Medulla oblongata (tissue), 1 donor: ENCODE measurements around the gene DHRS13.
A peak's percentile ranks its signal among the peaks of the same experiment; 100 is the strongest.
"Not testable (repeated sequence)": the region's sequence is repeated elsewhere in the genome, so short reads cannot be mapped to it uniquely, and the experiment has no call there.

Experiments used
- DNase-seq: peaks from one replicate; pipeline ENCODE4 v3.0.0-alpha.2; 2015; ENCODE audit errors: extremely low spot score

The DHRS13 gene

DNA sequence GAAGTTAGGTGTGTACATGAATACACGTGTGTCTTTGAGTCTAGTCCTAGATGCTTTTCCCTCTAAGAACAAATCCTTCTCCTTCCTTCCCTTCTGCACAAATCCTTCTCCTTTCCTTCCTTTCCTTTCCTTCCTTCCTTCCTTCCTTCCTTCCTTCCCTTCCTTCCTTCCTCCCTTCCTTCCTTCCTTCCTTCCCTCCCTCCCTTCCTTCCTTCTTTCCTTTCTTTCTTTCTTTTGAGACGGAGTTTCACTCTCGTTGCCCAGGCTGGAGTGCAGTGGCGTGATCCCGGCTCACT is 615 bp upstream of the DHRS13 start:
- not testable (repeated sequence) for DNase-seq

DNA sequence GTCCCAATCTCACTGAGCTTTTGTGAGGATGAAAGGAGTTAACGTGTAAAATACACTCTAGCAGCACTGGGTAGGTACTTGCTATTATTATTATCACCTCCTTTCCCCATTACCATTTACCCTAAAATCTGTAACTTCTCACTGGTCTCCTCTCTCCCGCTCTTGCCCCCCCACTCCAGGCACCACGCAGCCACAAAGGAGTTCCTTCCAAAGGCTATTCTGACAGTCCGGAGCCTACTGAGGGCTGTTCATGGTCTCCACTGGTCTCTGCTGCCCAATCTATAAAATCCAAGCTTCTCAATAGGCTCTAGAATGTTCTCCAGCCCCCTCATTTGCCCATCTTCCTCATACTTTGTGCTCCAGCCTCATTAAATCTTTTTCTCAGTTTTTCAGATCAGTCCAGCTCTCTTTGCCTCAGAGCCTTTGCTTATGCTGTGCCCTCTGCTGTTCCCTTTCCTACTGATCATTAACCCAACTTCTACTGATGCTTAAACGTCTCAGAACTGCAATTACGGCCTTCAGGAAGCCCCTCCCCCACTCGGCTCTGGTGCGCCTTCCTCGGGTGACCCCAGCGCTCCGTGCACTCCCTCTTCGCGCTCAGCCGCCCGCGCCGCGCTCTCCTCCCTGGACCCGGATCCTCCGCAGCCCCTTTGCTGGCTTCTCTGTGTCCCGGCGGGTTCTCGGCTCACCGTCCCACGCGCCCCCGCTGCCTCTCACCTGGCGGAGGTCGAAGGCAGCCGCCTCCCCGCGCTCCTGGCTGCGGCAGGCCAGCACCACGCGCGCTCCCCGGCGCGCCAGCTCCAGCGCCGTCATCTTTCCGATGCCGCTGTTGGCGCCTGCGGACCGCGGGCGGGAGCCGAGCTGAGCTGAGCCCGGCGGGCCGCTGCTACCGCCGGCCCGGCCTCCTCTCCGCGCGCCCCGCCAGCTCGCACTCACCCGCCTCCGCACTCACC is 737 bp downstream of the DHRS13 start:
- DNase-seq = no peak

DNA sequence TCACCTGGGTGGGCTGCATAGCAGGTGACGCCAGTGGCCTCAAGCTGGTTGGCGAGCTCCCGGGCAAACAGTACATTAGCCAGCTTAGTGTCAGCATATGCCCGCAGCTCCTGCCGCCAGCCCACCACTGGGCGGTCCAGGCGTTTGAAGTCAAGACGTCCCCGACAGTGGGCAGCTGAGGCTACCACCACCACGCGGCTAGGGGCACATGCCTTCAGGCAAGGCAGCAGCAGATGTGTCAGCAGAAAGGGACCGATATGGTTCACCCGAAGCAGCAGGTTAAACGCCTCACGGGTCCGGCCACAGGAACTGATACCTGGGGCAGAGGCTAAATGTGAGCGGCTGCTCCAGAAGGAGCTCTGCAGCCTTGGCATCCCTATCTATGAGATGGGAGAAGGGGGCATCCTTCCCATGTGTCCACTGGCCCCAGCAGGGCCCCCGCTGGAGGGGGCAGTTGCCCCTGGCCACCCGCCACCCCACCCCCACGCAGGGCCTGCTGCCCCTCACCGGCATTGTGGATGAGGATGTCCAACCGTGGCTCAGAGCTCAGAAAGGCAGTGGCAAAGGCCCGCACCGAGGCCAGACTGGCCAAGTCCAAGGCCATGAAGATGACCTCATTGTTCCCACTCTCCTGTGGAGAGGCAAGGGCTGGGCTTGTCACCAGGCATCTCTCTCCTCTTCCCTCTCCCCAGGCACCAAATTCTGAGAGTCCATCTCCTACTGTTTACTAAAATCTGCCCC is 1.7 kb downstream of the DHRS13 start:
- no peak for DNase-seq

DNA sequence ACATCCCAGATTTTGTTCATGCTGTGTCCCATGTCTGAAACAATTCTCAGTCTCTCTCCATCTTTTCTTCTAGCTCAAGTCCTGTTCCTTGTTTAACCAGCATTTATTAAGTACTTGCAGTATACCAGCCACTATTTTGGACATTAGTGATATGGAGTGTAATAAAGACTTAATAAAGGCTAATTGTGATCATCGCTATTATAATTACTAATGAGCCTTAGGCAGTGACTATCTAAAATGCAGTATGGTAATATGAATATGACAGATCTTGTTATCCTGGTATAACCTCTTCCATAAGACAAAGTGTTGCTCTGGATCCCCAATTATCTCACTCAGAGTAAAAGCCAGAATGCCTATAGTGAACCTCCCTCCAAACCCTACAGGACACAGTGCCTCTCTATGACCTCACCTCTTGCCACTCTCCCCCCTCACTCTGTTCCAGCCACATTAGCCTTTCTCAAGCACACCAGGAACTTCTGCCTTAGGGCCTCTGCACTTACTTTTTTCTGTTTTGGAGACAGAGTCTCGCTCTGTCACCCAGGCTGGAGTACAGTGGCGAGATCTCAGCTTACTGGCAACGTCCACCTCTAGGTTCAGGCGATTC is 3.6 kb downstream of the DHRS13 start:
- no peak for DNase-seq

DNA sequence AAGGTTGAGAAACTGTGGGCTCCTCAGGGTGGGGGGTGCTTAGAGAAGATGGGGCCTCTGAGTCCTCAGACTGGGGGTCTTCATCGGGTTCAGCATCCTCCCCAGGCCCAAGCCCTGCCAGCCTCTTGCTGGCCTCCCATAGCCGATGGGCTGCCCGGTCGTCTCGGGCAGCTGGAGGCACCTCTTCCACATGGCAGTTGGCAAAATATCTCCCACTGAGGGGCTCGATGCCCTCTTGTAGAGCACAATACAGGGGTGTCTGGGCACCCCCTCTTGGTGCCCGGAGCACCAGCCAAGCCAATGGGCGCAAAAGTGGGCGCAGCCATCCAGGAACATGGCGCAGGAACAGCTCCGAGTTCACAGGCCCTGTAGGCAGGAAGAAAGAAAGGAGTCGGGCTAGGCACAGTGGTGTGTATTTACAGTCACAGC is 4.3 kb downstream of the DHRS13 start:
- DNase-seq = no peak

DNA sequence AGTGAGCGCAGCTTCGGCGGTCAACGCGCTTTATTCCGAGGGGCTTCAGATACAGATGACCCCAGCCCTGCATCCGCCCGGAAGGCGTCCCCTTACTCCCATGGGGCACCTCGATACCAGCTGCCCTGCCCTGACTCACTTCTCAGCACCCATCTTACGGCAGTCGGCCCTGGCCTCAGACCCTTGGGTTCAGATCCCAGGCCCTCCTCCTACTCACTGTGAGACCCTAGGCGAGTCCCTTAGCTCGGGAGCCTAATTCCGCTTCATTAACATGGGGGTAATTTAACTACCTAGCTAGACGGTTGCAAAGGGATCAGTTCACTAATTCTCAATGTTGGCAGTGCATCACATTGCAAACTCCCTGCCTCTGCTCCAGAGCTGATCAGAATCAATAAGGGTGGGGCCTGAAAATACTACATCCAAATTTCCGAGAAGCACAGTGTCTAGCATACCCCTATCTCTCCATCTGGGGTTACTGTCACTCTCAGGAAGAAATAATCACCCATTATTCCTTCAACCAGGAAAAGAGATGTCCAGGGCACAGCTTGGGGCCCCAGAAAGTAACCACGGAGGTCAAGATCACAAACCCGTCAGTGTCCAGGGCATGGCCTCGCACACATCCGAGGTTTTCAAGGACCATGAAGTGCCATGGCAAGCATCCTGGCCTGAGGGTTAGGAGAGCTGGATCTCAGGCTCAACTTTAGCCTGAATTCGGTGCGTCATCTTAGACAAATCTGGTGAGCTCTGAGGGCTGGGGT is 4.9 kb downstream of the DHRS13 start:
- DNase-seq = no peak

DNA sequence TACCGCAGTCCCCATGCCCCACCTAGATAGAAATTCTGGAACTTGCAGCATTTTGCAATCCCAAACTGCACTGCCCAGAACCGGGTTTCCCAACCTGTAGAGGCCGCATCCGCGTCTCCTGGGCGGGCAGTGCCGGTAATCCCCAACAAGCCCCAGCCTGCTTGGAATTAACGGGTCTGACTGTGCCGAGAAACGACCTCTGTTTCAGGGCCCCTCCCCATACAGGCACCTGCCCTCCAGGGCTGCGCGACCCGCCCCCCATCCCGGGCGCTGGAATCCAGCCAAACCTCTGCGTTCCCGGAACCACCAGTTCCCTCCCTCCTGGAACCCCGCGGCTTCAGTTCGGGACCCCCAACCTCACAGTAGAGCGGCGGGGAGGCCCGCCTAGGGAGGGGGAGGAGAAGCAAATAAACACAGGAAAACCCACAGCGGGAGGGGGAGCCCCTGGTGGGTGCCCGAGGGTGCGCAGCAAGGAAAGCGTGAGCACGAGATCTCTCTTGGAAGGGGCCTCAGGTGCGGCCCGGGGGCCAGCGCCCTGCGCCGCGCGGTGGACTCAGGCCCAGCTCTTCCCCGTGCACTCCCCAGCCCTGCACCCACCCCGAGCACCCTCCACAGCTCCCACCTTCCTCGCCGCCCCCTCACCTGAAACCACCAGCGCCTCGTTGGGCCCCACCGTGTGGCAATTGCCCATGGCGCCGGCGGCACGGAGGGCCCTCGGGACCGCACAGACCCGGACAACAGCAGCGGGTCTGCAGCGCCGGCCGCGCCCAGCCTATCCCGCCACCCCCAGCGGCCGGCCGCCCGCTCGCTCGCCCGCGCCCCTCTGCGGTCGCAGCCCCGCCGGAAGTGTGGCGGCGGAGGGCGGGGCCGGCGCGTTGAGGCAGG is 5.8 kb downstream of the DHRS13 start, which contains the start of gene FLOT2:
FLOT2 (minus strand) TSS at position 850 of the 885 bp plus-strand sequence; CDS start at position 691, 159 bp downstream.
- peak; percentile 55 for DNase-seq

DNA sequence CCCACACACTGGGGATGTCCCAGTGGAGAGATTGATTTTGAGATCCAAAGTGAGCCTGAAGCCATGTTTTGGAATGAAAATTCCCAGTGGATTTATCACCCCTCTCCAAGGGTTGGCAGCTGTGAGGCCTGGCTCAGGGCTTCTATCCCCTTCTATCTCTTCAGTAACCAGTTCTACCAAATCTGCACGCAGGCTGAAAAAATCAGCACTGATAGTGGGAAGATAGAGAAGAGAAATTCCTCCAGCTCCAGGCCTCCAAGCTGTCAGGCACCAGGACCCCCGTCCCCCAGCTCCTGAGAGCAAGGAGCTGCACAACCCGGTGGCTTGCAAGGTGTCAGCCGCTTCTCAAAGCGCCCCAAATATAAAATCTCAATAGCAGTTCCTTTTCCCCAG is 6.4 kb downstream of the DHRS13 start:
- DNase-seq = no peak

DNA sequence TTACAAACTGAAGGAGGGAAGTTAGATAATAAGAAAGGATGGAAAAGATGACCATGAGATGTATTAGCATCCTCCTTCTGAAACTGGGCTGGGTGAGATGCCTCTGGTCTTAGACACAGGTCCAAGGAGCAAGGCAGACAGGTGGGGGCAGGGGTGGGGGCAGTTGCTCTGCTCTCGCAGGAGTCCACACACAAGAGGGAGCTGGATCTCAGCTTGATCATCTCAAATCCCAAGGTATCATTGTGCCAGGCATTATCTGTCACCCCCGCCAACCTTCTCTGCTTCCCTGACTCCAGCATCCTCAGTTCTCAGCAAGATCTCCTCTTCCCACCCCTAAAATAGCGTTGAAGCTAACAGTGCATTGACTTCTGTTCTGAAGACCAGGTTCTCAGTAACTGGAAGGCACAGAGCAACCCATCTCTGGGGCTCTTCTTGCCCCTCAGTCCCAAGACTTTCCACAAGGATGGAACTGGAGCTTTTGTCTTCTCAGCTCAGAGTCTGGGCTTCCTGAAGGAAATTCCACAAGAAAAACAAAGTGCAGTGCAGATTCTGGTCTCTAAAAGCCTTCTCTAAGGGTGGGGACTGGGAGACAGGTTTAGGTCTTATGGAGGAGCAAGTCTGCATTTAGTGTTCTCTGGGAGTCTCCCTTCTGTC is 7.0 kb downstream of the DHRS13 start:
- DNase-seq = no peak

DNA sequence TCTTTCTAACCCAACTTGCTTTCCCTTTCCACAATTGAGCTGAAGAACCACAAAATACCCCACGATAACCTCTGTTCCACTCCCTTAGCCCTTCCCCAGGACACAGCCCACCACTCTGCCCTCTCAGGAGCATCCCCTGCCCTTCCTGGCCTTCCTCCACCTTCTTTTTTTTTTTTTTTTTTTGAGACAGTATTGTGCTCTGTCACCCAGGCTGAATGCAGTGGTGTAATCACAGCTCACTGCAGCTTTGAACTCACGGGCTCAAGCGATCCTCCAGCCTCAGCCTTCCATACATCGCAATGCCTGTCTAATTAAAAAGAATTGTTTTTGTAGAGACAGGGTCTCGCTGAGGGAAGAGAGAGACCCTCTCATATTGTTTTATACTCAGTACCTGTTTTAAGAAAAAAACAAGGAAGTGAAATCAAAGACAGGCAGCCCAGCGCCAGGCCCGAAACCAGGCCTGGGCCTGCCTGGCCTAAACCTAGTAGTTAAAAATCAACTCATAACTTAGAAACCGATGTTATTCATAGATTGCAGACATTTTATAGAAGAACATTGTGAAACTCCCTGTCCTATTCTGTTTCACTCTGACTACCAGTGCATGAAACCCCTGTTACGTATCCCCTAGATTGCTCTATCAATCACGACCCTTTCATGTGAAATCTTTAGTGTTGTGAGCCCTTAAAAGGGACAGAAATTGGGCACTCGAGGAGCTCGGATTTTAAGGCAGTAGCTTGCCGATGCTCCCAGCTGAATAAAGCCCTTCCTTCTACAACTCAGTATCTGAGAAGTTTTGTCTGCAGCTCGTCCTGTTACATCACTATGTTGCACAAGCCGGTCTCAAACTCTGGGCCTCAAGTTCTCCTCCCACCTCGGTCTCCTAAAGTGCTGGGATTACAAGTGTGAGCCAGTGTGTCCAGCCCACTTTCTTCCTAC is 9.4 kb downstream of the DHRS13 start:
- not testable (repeated sequence) for DNase-seq

DNA sequence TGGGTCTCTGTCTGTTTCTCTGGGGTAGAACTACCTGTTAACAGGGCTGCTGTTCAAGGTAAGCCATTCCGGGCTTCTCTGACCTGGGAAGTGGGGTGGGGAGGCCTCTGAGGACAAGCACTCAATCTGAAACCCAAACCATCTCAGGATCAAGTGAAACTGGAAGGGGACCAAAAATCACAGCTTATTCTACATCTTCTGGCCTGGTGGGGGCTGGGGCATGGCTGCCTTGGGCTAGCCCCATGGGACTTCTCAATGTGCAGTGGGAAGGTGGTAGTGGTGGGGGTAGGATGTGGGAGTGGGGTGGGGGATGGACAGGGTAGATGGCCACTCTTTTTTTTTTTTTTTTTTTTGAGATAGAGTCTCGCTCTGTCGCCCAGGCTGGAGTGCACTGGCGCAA is 10.9 kb downstream of the DHRS13 start:
- no peak for DNase-seq

DNA sequence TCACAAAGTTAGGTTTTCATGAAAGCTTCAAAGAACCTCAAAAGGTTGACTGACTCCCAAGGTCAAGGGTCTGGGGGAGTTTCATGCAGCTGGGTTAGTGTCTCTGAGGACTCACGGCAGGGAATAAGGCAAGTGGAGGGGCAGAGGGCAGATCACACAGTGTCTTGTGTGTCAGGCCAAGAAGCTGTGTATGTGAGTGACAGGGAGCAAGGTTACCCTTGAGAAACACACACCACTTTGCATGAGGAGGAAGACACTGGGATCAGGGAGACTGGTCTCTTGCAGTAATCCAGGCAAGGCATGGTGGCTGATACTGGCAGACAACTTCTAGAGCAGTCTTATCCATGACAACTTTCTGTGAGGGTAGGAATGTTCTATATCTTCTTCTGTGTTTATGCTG is 11.7 kb downstream of the DHRS13 start:
- DNase-seq = no peak

DNA sequence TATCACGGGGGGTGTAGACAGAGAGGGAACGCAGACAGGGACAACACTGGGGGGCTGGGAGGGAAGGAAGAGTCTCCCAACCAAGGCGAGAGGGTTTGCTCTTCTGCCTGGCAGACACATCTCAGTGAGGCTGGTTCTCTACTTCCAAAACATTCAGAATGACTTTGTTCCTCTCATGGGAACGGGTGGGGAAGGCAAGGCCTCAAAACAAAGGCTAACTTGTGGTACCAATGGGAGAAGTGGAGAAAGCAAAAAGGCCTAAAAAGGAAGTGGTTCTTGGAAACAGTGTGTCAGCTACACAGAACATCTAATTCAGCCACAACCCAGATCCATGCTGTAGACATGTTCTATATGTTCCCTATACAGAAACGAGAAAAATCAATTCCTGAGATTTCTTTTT is 12.9 kb downstream of the DHRS13 start:
- peak; percentile 35 for DNase-seq

DNA sequence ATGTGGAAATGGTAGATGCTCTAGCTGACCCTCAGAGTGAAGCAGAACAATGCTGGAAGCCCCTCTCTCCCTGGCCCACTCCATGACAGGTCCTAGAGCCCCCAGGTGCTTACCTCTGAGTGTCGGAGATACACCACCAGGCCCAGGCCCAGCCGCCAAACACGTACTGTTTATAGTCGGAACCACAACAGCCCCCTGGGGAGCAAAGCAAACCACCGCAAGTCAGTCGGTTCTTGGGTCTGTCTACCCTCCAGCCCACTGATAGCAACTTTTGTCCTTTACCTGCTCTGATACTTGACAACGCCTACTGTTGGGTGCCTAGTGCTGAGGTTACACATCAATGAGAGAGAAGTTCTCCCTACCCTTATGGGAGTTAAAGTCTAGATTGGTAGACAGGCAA is 14.0 kb downstream of the DHRS13 start:
- DNase-seq = no peak

DNA sequence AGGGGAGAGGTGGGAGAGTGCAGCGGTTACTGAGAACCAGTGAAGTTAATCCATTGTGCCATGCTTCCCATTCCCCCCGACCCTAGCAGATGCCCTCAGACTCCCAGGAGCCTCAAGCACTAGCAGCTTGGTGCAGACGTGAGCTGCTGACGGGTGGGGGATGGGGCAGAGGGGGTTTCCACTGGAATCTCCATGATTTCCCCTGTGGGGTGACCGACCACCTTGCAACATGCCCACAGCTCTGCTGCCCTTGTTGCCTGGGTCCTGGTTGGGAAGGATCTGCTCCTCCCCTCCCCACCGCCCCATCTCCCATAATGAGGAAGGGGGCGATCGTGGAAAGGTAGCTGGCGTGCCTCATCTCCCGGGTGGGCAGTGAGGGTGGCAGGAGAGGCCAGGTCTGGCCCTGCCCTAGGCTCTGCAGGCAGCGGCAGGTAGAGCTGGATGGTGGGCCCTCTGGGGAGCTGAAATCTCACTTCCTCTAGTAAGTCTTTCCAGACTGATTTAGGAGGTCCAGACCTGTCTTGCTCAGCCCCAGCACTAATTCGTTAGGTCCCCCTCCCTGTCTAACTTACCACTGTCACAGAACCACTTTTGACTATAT is 14.9 kb downstream of the DHRS13 start:
- DNase-seq = no peak

DNA sequence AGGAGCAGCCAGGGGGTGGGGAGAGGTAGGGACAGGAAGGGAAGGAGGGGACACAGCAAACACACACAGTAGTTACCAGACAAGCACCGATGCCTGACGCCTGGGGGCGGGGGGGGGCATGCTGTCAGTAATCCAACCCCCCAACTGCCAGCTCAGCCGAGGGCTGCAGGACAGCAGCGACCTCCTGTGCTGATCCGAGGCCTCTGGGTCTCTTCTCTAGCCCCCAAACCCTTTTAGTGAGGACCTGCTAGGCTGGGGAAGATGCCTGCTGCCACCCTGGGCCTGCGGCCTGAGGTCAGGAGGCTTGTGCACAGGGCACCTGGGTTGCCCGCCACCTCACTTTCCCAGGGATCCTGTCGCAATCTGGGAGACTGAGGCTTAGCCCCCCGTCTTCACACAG is 16.9 kb downstream of the DHRS13 start:
- no peak for DNase-seq

DNA sequence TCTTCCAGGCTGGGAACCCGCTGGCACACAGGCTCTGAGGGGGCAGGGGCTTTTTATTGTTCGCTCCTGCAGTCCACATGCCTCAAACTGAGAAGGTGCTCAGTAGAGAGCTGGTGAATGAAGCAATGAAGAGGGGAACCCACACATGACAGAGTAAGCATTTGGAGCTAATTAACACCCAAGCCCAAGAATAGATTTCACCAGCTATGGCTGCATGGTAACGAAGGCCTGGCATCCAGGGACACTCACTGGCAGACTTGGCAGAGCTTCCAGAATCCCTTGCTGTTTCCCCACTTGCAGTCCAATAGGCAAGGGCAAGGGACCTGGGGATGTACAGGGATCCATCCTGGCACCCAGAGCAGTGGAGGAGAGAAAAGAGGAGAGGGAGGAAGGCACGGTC is 17.5 kb downstream of the DHRS13 start:
- no peak for DNase-seq

DNA sequence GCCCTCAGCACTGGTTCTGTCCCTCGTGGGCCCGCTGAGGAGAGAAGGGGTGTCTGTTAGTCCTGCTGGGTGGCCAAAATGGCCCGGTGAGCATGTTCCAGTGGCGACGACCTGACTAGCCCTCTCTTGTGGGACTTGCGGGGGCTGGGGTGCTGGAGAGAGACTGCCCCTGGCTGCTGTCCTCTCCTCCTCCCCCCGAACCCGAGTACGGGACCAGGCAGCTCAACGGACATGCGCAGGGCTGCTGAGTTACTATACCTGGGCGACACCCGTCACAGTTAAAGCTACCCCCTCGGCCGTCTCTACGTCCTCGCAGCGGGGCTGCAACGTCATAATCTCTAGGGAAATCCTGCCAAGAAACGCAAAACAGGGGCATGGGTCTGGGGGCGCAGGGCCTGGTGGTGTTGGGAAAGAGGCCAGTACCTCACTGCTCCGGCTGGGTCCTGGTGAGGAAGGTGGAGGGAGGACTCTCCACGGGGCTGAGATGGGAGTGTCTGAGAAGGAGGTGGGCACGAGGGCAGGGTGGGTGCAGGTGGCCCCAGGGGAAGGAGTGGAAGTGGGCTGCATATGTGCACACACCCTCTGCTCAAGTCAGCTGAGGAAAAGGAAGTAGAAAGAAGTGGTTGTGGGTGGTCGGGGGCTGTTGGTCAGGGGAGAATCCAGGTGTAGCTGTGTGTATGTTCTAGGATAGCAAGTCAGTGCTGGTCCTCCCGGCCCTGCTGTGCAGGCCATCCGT is 18.7 kb downstream of the DHRS13 start:
- DNase-seq = no peak
